HG03521 (cell line): ENCODE results near the gene SDC4.

Source experiments
- ATAC-seq: cut with Tn5 transposase; IDR thresholded peaks from one replicate; pipeline ENCODE4 v1.9.1; 2021; ENCODE audit warnings: mild to moderate bottlenecking, moderate library complexity; ENCODE audit not compliant: unreplicated experiment

The SDC4 gene

GRCh38 chr20:45344168-45344860 is 3.9 kb downstream of the SDC4 start:
- no peak for ATAC-seq

- no peak for ATAC-seq
Observed at GRCh38 chr20:45343532-45344167, 4.6 kb downstream of the SDC4 start.

GRCh38 chr20:45342855-45343531 is 5.2 kb downstream of the SDC4 start:
- ATAC-seq = no peak

GRCh38 chr20:45341939-45342854 is 6.0 kb downstream of the SDC4 start:
- ATAC-seq = no peak

GRCh38 chr20:45341579-45341938 is 6.7 kb downstream of the SDC4 start:
- ATAC-seq = no peak

- ATAC-seq = no peak
Observed at GRCh38 chr20:45340951-45341350, 7.3 kb downstream of the SDC4 start.

- no peak for ATAC-seq
Observed at GRCh38 chr20:45340236-45340847, 7.9 kb downstream of the SDC4 start.

- ATAC-seq = no peak
Observed at GRCh38 chr20:45339799-45340198, 8.4 kb downstream of the SDC4 start.

GRCh38 chr20:45339084-45339483 is 9.1 kb downstream of the SDC4 start:
- ATAC-seq = no peak

- no peak for ATAC-seq
Observed at GRCh38 chr20:45338121-45339030, 9.8 kb downstream of the SDC4 start.

GRCh38 chr20:45337367-45338120 is 10.7 kb downstream of the SDC4 start:
- no peak for ATAC-seq

- no peak for ATAC-seq
Observed at GRCh38 chr20:45336530-45337366, 11.5 kb downstream of the SDC4 start.

- no peak for ATAC-seq
Observed at GRCh38 chr20:45330476-45330875, 17.7 kb downstream of the SDC4 start.

- ATAC-seq = no peak
Observed at GRCh38 chr20:45329497-45330319, 18.5 kb downstream of the SDC4 start.

- ATAC-seq = no peak
Observed at GRCh38 chr20:45328451-45328850, 19.8 kb downstream of the SDC4 start.

GRCh38 chr20:45325371-45325770 is 22.9 kb downstream of the SDC4 start:
- ATAC-seq = no peak

GRCh38 chr20:45323731-45324130 is 24.5 kb downstream of the SDC4 start:
- ATAC-seq = no peak
